GM18517 (cell line): ENCODE results near the gene THSD4.

Source experiments
- ATAC-seq: cut with Tn5 transposase; IDR thresholded peaks from one replicate; pipeline ENCODE4 v1.9.1; 2021; ENCODE audit warnings: mild to moderate bottlenecking, moderate library complexity; ENCODE audit not compliant: unreplicated experiment

The THSD4 gene

DNA sequence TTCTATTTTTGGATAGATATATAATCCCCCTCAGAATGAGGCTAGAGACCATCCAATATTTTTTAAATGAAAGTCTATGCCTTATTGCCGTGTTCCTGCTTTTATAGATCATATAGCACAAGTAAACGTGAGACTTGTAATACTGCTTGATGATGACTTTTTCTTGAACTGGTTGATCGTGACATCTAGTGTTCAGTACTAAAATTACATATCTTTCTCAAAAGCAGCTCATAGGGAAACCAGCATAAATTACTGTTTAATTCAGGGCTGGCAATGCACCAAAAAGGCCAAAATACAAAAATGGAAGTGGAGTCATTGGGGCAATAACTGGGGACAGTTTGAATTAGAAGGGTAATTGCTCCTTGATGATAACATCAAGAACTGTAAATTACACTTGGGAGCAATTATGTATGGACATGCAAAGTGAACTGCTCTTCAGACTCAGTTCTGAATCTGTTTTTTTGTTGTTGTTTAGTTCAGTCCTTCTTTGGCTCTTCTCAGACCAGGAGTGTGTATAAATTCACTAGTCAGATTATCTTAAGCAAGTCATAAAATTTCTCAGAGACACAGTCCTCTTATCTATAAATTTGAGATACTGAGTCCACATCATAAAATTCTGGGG, 325.3 kb downstream of the THSD4 start:
- ATAC-seq = no peak

- ATAC-seq = no peak
Measured at GRCh38 chr15:71443538-71443937, 328.3 kb downstream of the THSD4 start.

- ATAC-seq = no peak
Measured at GRCh38 chr15:71444032-71444810, 328.9 kb downstream of the THSD4 start.

DNA sequence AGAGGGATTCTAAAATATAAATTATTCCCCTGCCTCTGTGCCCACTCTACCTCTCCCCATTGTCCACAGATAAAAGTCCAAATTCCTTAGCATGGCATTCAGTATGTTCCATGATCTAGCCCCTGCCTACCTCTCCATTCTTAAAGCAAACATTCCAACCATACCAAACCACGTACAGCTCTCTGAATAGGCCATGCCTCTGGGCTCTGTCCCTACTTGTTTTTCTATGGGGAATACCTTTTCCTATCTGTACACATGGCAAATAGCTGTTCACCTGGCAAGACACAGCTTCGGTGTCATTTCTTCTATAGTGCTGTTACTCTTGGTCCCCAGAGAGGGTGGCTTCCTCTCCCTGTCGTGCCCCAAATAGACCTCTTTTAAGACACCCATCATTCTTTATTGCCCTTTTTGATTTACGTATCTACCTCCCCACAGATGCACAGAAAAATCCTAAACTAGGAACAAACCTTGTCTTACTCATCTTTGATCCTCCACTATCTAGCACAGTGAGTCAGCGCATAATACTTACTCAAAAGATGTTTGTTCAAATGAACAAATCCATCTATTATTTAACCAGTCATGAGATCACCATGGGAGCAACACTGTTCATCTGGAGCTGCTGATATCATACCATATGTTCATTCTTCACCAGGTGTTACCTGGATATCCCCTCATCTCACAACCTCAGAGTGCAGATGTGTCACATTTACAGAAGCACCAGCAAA, 329.8 kb downstream of the THSD4 start:
- no peak for ATAC-seq

DNA sequence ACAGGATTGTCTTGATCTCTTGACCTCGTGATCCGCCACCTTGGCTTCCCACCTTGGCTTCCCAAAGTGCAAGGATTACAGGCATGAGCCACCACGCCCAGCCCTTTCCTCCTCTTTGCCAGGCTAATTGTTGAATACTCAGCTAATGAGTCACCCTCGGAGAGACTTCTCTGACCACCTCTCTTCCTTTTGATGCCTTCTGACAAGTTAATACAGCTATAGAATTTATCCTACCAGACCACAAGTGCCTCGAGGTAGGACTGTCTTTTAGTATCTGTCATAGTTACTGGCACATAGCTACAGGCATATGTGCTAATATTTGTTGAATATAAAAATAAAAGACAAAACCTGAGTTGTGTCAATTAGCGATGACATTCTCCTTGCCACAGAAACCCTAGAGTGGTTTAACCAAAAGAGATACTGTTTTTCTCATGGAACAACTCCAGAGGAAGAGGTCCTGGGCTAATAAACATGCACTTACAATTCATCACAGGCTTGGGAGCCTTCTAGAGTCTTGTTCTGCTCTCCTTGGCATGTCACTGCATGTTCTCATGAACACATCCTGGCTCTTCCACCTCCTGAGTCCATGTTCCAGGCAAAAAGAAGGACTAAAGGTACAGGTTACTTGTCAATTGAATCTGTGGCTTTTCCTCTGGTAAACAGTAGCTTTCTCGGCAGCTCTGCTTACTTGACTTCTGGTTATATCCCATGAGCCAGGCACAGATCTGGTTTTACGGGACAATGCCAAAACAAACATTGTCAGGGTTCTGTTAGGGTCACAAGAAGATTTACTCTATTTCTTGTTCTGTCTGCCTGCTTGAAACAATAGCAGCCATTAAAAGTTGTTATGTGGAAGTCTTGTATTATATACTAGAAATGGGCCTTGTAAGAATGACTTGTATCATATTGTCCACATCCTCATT, 332.3 kb downstream of the THSD4 start:
- ATAC-seq = no peak

GRCh38 chr15:71448688-71449114, 333.4 kb downstream of the THSD4 start:
- ATAC-seq = no peak

DNA sequence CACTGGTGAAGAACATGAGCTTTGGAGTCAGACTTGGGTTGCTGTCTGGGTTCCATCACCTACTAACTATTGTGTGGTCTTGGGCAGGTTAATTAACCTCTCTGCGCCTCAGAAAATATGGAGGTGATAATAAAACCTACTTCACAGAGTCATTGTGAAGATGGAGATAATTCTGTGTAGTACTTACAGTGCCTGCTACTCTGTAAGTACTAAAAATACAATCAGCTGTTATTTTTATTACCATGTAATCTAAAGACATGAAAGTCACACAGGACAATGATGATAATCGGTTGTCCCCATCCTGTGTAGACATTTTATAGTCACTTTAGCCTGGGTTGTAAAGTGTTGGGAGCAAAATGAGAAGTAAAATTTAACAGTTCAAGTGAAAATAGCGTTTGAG, 334.1 kb downstream of the THSD4 start:
- ATAC-seq = no peak

DNA sequence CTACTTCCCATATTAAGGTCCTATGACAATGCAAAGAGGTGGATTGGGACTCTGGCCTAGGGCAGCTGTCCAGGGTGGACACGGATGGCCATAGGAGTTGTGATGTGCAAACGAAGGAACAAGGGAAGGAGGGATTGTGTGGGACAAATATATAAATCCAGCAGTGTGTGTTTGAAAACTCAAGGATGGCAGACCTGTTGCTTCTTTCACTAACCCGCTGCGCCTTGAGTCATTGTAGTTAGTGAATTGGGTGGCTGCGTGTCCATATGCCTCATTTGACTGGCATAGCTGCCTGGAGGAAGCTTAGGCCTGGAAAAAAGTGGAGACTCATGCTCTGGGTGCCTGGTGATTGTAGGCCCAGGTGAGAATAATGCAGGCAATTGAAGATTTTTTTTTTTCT, 334.7 kb downstream of the THSD4 start:
- no peak for ATAC-seq

- ATAC-seq = no peak
Measured at GRCh38 chr15:71451130-71451529, 335.9 kb downstream of the THSD4 start.

GRCh38 chr15:71452893-71453292, 337.6 kb downstream of the THSD4 start:
- ATAC-seq = no peak

DNA sequence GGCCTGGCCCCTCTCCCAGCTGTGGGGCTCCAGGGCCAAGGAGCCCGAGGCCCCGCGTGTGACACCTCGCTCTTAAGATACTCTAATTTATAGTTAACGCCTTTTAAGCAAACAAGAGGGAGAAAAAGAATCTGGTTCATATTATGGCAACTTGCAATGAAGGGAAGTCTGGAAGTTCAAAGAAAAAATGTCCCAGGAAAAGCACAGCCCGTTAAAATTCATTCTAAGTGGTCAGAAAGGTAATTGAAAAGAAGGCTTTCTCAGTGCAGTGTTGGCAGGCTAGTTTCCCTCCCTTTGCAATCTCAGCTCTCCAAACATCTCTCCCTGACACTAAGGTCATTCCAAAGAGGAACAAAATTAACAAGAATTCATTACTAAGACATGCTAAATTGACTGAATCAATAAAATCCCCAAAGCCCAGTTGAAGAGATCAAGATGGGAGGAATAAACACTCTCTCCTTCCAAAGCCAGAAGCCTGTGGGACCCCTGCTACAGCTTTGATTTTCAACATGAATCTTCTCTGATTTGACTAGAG, 339.3 kb downstream of the THSD4 start:
- no peak for ATAC-seq

- ATAC-seq = no peak
Measured at GRCh38 chr15:71455107-71455506, 339.8 kb downstream of the THSD4 start.

DNA sequence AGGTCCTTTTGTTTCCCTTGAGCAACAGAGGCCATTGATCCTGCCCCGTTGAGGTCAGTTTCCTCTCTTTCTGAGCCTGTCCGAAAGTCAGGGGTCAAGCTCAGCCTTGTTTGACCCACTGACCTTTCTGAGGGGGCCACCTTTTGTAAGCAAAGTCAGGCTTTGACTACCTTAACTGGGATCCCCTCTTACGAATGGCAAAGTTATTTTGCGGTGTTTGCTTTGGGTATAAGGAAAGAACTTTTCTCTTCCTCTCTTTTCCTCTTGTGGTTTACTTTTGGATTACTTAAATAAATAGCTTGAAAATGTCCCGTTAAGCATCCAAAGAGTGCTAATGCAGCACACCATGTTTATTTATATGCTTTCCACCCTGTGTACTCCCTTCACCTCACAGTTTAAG, 340.6 kb downstream of the THSD4 start:
- no peak for ATAC-seq

DNA sequence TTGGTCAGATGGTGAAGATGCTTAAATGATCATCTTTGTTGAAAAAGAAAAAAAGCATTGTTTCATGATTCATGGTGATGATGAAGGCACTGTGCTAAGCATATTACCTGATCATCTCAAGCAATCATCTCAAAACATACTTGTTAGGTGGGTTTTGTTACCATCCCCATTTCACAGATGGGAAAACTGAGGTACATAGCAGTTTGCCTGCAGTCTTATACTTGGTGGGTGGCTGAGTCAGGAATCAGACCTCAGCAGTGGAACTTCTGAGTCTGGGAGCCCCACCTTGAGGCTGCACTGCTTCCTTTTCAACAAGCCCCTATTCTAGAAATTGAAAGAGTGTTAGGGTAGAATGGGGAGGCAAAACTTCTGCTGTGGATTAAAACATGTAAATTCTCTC, 341.1 kb downstream of the THSD4 start:
- ATAC-seq = no peak

GRCh38 chr15:71456811-71457210, 341.5 kb downstream of the THSD4 start:
- no peak for ATAC-seq

- no peak for ATAC-seq
Measured at GRCh38 chr15:71458089-71458660, 342.9 kb downstream of the THSD4 start.

DNA sequence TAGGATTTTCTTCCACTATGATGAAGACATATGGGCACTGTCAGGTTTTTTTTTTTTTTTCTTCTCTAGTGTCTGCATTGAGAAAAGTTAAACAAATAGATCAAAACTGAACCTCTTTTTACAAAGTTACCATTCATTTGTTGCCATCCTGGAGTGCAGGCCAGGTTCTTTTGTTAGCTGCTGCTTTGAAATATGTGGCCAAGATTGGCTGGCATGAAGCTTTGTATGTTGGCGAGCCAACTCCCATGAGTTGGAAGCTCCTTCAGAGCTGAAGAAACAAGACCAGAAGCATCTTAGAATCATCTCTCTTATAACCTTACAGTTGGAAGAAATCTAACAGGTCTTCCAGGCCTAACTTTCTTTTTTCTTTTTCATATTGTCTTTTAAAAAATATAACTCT, 346.5 kb downstream of the THSD4 start:
- no peak for ATAC-seq

DNA sequence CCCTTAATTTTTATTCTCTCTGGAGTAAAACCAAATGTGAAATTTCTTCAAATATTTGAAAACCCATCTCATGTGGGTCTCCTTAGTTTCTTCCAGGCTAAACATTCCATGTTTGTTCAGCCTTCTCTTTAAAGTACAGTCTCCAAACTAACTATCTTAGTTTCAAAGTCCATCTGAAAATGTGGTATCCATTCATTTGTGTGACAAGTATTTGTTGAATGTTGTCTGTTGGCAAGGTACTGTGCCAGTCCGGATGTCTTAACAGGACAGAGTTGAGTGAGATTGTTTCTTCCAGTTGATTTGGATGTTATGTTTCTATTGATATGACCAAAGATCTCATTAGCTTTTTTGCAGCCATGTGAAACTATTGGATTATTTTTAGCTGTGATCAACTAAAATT, 347.4 kb downstream of the THSD4 start:
- no peak for ATAC-seq

GRCh38 chr15:71463156-71463665, 347.9 kb downstream of the THSD4 start:
- no peak for ATAC-seq
